Mucosa of descending colon (tissue), 3 donors: ENCODE measurements around the gene RAB8A. TPM values are rescaled to one million over a fixed set of nuclear protein-coding genes. Genes with fewer than 3 reads are reported as not detected.

ENCODE experiments used
- ATAC-seq: fragments of 200-7000 bp; cut with Tn5 transposase; one replicate; pipeline ENCODE4 v1.9.1; 2020; ENCODE audit warnings: mild to moderate bottlenecking, moderate library complexity
- DNase-seq, 3 donors: peaks; one replicate each; pipeline ENCODE4 v3.0.0-alpha.2; 2020
- H3K36me3 ChIP-seq: fragments of 200-600 bp; one replicate; pipeline ENCODE4 v1.8.0; 2021; ENCODE audit warnings: low read depth, mild to moderate bottlenecking
- H3K4me1 ChIP-seq: fragments of 200-600 bp; one replicate; pipeline ENCODE4 v1.8.0; 2021; ENCODE audit warnings: low read depth, mild to moderate bottlenecking
- H3K4me3 ChIP-seq: fragments of 200-600 bp; one replicate; pipeline ENCODE4 v1.8.0; 2021; ENCODE audit warnings: mild to moderate bottlenecking
- H3K9me3 ChIP-seq: fragments of 200-600 bp; one replicate; pipeline ENCODE4 v1.8.0; 2021; ENCODE audit warnings: mild to moderate bottlenecking
- intact Hi-C, 2 donors: fragments of 100-400 bp; cut with DNase I in 1 of 2; cut with micrococcal nuclease in 1 of 2; formaldehyde crosslinking; loops; one replicate each; pipeline versions ENCODE4 v1.11.0 to v1.11.1; 2022; cut with DNase I, micrococcal nuclease
- total RNA-seq, 3 donors: library from RNA; stranded (reverse); fragmentation: NEBNext Ultra II Directional in 2 of 3; extraction: Animal tissue kit (Norgen Biotek cat#: 25700) in 2 of 3; gene quantifications; one replicate each; pipeline versions ENCODE4 v1.2.1 to v1.2.4, GENCODE V29; 2021 to 2023
- TF ChIP-seq, protein P1 (sequence below): fragments of 200-600 bp; IDR thresholded peaks from one replicate; pipeline ENCODE4 v1.8.0; 2022; ENCODE audit warnings: antibody characterized with exemption, mild to moderate bottlenecking
- donor health status: DM: no; HTN: no; CAD: no; lungs with moderate emphysema.
- donor health status: DM: no; HTN: no; CAD: no.
- donor health status: DM: no; HTN: yes; CAD: no.

Gene RAB8A
- total RNA-seq, 3 donors from 2014 or later = 85.5 to 129 (median 119) TPM

DNA sequence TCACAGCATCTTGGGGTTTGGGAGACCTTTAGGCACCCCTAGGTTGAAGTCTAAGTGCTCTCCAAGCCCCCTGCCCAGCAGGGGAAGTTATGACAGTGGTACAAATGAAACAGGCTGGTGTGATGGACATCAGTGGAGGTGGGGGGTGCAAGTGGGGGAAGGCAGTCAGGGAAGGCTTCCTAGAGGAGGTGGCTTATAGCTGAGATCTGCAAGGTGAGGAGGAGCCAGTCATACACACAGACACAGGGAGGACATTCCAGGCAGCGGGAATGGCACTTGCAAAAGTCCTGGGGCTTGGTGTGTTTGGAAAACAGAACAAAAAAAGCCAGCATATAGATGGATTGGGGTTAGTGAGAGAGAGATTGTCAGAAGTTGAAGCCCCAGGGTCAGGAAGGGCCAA, 43.4 kb downstream of the RAB8A start:
- H3K4me3 ChIP-seq = no peak overlapping the region
- ATAC-seq (no peak), DNase-seq (no peak)
- intact Hi-C loops = no loop called here
- TF ChIP-seq, protein P1, sequence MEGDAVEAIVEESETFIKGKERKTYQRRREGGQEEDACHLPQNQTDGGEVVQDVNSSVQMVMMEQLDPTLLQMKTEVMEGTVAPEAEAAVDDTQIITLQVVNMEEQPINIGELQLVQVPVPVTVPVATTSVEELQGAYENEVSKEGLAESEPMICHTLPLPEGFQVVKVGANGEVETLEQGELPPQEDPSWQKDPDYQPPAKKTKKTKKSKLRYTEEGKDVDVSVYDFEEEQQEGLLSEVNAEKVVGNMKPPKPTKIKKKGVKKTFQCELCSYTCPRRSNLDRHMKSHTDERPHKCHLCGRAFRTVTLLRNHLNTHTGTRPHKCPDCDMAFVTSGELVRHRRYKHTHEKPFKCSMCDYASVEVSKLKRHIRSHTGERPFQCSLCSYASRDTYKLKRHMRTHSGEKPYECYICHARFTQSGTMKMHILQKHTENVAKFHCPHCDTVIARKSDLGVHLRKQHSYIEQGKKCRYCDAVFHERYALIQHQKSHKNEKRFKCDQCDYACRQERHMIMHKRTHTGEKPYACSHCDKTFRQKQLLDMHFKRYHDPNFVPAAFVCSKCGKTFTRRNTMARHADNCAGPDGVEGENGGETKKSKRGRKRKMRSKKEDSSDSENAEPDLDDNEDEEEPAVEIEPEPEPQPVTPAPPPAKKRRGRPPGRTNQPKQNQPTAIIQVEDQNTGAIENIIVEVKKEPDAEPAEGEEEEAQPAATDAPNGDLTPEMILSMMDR = no peak
- H3K4me1 ChIP-seq = no peaks in the 10 kb centered on the region
- H3K36me3 ChIP-seq = no peaks in the 10 kb centered on the region
- H3K9me3 ChIP-seq = no peaks in the 10 kb centered on the region

DNA sequence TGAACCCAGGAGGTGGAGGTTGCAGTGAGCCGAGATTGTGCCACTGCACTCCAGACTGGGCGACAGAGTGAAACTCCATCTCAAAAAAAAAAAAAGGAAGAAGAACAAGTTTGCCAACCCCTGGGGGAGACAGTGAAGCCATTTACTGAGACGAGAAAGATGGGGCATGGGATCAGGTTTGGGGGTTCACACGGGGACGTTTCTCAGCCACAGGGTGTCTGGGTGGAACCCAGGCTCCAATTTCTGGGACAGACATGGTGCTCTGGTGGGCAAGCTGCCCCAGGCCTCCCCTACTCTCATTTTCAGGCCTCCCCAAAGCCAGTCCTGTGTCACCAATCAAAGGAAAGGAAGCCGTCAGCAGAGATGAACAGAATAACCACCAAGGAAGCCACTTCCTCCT, 45.2 kb downstream of the RAB8A start:
- DNase-seq = no peak
- TF ChIP-seq, protein P1 = no peak
- no peak for ATAC-seq
- Histone ChIP-seq H3K4me1 (no peaks in the 10 kb centered on the region), H3K9me3 (no peaks in the 10 kb centered on the region), H3K36me3 (no peaks in the 10 kb centered on the region), H3K4me3 (no peak overlapping the region)
- intact Hi-C loops = no loop called here

DNA sequence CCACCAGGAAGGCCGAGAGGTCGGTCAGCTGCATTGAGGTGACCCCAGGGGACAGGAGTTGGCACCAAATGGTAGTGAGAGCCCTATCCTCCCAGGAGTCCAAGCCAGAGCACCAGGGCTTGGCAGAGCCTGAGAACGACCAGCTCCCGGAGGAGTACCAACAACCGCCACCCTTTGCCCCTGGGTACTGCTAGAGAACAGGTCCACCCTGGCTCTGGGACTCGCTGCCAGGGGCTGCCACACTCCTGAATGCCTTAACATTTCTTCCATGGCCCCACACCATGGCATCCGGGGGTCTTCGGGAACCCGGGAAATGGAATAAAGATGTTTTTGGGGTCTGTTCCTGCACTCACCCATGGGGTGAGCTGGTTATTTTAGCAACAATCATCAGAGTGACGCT, 45.9 kb downstream of the RAB8A start:
- DNase-seq = no peak
- H3K36me3 ChIP-seq = no peaks in the 10 kb centered on the region
- intact Hi-C loops = no loop called here

DNA sequence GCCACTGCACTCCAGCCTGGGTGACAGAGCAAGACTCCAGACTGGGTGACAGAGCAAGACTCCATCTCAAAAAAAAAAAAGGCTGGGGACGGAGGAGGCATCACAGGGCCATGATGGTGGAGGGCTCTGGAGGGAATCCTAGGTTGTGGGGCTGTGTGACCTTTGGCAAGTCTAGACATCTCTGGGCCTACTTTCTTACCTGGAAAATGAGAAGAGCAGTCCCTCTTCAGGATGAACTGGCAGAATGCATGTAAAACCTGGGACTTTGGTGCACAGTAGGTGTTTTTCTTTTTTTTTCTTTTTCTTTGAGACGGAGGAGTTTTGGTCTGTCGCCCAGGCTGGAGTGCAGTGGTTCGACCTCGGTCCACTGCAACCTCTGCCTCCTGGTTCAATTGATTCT, 48.0 kb downstream of the RAB8A start:
- ATAC-seq (no peak), DNase-seq (no peak)
- H3K4me3 ChIP-seq = no peak overlapping the region
- no peaks in the 10 kb centered on the region for H3K36me3 ChIP-seq
- TF ChIP-seq, protein P1 = no peak
- intact Hi-C loops = no loop called here
- no peaks in the 10 kb centered on the region for H3K9me3 ChIP-seq
- peaks cover 2% of the 10 kb centered on the region for H3K4me1 ChIP-seq

More for the DNA sequence above, 45.9 kb downstream of the RAB8A start:
- Histone ChIP-seq H3K9me3 (no peaks in the 10 kb centered on the region), H3K4me1 (no peaks in the 10 kb centered on the region), H3K4me3 (no peak overlapping the region)
- no peak for ATAC-seq
- TF ChIP-seq, protein P1 = no peak

DNA sequence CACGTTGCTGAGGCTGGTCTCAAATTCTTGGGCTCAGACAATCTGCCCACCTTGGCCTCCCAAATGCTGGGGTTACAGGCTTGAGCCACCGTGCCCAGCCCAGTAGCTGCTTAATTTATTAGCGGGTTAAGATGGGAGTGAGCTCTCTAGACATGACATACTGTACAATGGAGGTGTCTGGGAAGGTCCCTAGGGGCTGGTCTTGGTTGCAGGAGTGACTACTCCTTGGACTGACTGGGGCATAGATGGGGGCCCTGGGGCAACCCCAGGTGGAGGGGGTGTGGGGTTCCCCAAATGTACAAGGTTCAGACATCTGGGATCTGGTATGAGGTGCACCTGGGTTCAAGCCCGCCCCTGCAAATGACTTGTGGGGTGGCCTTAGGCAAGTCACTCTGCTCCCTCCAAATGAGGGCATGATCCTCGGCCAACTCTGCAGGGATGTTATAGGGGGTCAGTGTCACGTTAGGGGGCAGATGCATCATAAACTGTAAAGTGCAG, 48.8 kb downstream of the RAB8A start:
- peaks cover 5% of the 10 kb centered on the region for H3K4me1 ChIP-seq
- ATAC-seq = no peak
- no peak overlapping the region for H3K4me3 ChIP-seq
- H3K36me3 ChIP-seq = no peaks in the 10 kb centered on the region
- no peaks in the 10 kb centered on the region for H3K9me3 ChIP-seq
- intact Hi-C loops = no loop called here
- TF ChIP-seq, protein P1 = no peak
- no peak for DNase-seq
